GM13977 (cell line): ENCODE results near the gene TSPAN9.
A peak's percentile ranks its signal among the peaks of the same experiment; 100 is the strongest.

Source experiments
- DNase-seq: peaks from one replicate; pipeline ENCODE4 v3.0.0; 2012; ENCODE audit warnings: low spot score
- CTCF ChIP-seq: IDR thresholded peaks from 2 replicates; pipeline ENCODE4 v1.5.1; 2012; ENCODE audit warnings: mild to moderate bottlenecking, control low read depth; ENCODE audit not compliant: insufficient read depth; ENCODE audit errors: extremely low read depth, missing control alignments
- in situ Hi-C: fragments of 300-500 bp; cut with MboI; formaldehyde crosslinking; loops from one replicate; pipeline ENCODE4 v1.12.0; 2022; ENCODE audit warnings: low sequenced_read_pairs, low pct_unique_long_range_greater_than_20kb, mixed read lengths, inconsistent platforms; ENCODE audit not compliant: unreplicated experiment

Gene TSPAN9

DNA sequence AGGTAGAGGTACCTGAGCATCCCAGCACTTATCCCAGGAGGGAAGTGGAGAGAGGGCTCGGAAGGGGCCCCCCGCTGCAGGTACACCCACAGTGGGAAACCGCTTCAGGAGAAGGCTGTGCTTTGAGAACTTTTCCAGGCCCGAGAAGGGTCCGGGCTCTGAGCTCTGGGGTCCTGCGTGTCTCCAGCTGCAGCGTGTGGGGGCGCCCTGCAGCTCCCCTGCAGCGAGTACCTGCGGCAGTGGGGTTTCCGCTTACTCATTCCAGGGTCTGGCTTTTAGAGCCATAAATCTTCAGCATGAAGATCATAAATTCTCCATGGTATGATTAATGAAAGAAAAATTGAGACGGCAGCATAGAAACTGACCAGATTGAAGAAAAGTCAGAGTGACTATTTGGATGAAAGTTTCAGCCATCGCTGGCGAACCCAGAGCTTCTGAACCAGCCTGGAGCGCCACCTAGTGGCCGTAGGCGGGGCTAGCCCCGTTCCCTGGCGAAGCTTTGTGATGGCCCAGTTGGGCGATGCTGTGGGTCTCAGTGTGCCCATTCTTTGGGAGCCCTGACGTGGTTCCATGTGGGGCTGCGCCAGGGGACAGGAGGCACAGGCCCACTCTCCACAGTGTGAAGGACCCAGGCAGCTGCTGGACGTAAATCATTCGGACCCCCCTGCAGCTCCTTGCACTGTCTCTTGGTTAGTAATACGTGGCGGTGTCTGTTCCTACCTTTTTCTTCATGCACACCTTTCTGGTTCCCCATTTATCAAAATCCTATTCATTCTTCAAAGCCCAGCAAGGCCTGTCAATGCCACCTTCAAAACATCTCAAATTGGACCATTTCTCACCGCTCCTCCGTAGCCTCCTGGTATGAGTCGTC, 198.2 kb downstream of the TSPAN9 start:
- in situ Hi-C loops: no loop called here
- TF ChIP-seq CTCF: peak; percentile 96
- DNase-seq: peak; percentile 90

GRCh38 chr12:3276226-3276625, 199.0 kb downstream of the TSPAN9 start:
- in situ Hi-C loops: no loop called here
- TF ChIP-seq CTCF: no peak

DNA sequence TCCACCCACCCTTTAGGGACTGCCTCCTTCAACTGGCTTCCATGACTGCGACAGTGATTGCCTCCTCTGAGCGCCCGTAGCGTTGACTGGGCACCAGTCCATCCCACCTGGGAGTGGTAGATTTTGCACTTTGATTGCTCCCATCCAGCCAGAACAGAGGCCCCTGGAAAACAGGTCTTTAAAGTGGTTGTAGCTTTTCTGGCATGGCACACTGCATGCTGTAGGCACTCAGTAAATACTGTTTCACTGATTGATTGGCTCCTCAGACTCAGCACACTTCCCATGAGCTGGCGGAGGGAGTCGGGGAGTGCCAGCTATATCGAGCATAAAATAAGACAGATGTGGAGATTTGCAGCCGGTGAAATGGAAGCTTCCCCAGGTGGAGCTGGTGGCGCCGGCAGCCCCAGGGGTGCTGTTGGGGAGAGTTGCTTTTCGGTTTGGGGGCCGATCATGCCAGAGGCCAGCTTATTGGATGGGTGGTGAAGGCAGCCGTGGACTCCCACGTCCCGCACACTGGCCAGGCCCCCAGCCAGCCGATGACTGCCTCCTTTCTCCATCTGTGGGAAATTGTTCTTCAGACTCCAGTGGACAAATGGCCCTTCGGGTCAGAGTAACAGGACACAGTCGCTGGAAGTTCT, 200.2 kb downstream of the TSPAN9 start:
- no peak for TF ChIP-seq CTCF
- DNase-seq: no peak
- in situ Hi-C loops: no loop called here

More at GRCh38 chr12:3276226-3276625, 199.0 kb downstream of the TSPAN9 start:
- no peak for DNase-seq

GRCh38 chr12:3278681-3279414, 201.7 kb downstream of the TSPAN9 start:
- in situ Hi-C loops: no loop called here
- no peak for TF ChIP-seq CTCF
- DNase-seq: no peak

DNA sequence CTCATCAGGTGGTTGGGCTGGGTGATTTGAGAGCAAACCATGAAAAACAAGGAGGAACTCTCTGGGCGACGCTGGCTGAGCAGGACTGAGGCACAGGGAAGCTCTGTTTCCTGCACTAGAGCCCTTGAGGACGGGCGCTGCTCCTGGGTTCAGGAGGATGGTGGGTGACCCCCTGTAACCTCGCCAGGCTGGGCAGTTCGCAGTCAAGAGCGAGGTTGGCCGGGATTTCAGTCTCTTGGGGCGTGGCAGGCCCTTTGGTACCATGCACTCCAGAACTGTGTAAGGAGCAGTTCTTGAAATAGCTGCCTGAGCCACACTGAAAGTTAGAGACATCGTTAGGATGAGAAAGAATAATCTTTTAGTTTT, 202.2 kb downstream of the TSPAN9 start:
- no peak for DNase-seq
- no peak for TF ChIP-seq CTCF
- in situ Hi-C loops: no loop called here

DNA sequence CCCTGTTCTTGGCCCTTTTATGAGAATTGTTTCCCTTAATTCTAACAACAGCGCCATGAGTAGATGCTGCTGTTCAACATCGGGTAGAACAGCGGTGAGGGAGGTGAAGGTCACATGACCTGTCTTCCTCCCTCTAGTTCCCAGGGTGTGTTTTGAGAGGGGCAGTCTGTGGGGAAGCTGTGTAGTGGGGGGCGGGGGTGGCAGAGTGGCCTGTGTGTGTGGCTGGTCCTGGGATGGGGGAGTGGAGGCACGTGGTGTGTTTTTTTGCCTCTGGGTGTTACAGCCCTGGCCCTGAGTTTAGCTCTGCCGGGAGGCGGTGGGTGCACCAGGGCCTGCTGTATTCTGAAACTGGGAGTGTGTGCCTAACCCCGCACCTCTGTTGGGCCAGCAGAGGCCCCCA, 202.7 kb downstream of the TSPAN9 start:
- in situ Hi-C loops: no loop called here
- TF ChIP-seq CTCF: no peak
- DNase-seq: no peak
